Measurements from ENCODE around the gene CFHR2.

Gene CFHR2

GRCh38 chr1:196997423-196997822 lies 53.9 kb downstream of the CFHR2 start:
- in situ Hi-C loops (cut with MboI; ENCODE audit: low sequenced_read_pairs), result no loop called here

GRCh38 chr1:197001828-197002227 lies 58.3 kb downstream of the CFHR2 start:
- in situ Hi-C loops (cut with MboI; ENCODE audit: low sequenced_read_pairs), result no loop called here

GRCh38 chr1:197003132-197003531 lies 59.6 kb downstream of the CFHR2 start:
- in situ Hi-C loops (cut with MboI; ENCODE audit: low sequenced_read_pairs), result no loop called here

- in situ Hi-C loops (cut with MboI; ENCODE audit: low sequenced_read_pairs), result no loop called here
Measured at GRCh38 chr1:197008861-197009260, 65.3 kb downstream of the CFHR2 start.
